Right lobe of liver (tissue), 4 donors: Measurements from ENCODE around the gene TAMM41.

Experiments used
- POLR2A ChIP-seq: fragments of 450-650 bp; IDR thresholded peaks from one replicate; pipeline ENCODE4 v1.6.1; 2017; ENCODE audit warnings: antibody characterized with exemption, mild to moderate bottlenecking
- TF ChIP-seq, protein P1 (sequence below), 4 donors: fragments of 200-600 bp in 3 of 4; fragments of 450-650 bp in 1 of 4; IDR thresholded peaks; one replicate each; pipeline versions ENCODE4 v1.5.1 to v1.8.0; 2016 to 2022; ENCODE audit warnings: antibody characterized with exemption in 4 of 4, mild to moderate bottlenecking in 2 of 4
- donor health status: DM: no; HTN: no; CAD: no.
- donor health status: DM: no; HTN: no; CAD: no.
- donor health status: DM: no; HTN: yes; CAD: no.

DNA sequence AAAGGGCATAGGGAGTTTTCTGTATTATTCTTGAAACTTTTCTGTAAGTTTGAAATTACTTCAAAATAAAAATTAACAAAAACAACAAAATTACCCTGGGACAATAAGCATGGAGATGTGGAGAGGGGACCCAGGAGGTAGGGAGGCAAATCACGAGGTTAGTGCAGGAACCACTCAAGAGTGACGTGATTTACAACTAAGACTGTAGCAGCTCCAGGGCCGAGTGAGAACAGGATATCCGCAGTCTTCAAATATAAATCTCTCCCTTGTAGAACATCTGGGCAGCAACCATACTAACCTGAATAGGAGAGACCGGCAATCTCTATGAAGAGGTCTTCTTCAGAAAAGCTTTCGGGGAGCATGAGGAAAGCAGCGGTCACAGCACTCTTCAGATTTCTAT lies 17.3 kb downstream of the TAMM41 start:
- TF ChIP-seq, protein P1, sequence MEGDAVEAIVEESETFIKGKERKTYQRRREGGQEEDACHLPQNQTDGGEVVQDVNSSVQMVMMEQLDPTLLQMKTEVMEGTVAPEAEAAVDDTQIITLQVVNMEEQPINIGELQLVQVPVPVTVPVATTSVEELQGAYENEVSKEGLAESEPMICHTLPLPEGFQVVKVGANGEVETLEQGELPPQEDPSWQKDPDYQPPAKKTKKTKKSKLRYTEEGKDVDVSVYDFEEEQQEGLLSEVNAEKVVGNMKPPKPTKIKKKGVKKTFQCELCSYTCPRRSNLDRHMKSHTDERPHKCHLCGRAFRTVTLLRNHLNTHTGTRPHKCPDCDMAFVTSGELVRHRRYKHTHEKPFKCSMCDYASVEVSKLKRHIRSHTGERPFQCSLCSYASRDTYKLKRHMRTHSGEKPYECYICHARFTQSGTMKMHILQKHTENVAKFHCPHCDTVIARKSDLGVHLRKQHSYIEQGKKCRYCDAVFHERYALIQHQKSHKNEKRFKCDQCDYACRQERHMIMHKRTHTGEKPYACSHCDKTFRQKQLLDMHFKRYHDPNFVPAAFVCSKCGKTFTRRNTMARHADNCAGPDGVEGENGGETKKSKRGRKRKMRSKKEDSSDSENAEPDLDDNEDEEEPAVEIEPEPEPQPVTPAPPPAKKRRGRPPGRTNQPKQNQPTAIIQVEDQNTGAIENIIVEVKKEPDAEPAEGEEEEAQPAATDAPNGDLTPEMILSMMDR (IDR thresholded peaks at IDR 0.05), result no peak
- TF ChIP-seq POLR2A, result no peak
